Lower lobe of right lung (tissue), 2 donors: ENCODE results near the gene C2CD4C. TPM values are rescaled to one million over a fixed set of nuclear protein-coding genes. Genes with fewer than 3 reads are reported as not detected.
"Not testable (repeated sequence)": the region's sequence is repeated elsewhere in the genome, so short reads cannot be mapped to it uniquely, and the experiment has no call there.

Experiments used
- ATAC-seq, 2 donors: fragments of 200-7000 bp; cut with Tn5 transposase; one replicate each; pipeline ENCODE4 v1.9.1; 2020 to 2022; ENCODE audit warnings: mild to moderate bottlenecking in 2 of 2, moderate library complexity in 2 of 2
- DNase-seq: peaks from one replicate; pipeline ENCODE4 v3.0.0-alpha.2; 2020
- H3K27ac ChIP-seq: fragments of 200-600 bp; one replicate; pipeline ENCODE4 v1.8.0; 2022
- H3K27me3 ChIP-seq: fragments of 200-600 bp; one replicate; pipeline ENCODE4 v1.8.0; 2022; ENCODE audit warnings: low read depth
- H3K36me3 ChIP-seq: fragments of 200-600 bp; one replicate; pipeline ENCODE4 v1.8.0; 2022; ENCODE audit warnings: mild to moderate bottlenecking
- H3K4me1 ChIP-seq: fragments of 200-600 bp; one replicate; pipeline ENCODE4 v1.8.0; 2022
- H3K4me3 ChIP-seq: fragments of 200-600 bp; one replicate; pipeline ENCODE4 v1.8.0; 2022; ENCODE audit warnings: mild to moderate bottlenecking
- H3K9me3 ChIP-seq: fragments of 200-600 bp; one replicate; pipeline ENCODE4 v1.8.0; 2022
- intact Hi-C: fragments of 100-400 bp; cut with DNase I; formaldehyde crosslinking; loops from one replicate; pipeline ENCODE4 v1.11.0; 2022
- total RNA-seq: library from RNA; stranded (reverse); fragmentation: NEBNext Ultra II Directional; extraction: Animal tissue kit (Norgen Biotek cat#: 25700); gene quantifications from one replicate; pipeline ENCODE4 v1.2.1, GENCODE V29; 2021
- TF ChIP-seq, protein P1 (sequence below): fragments of 200-600 bp; IDR thresholded peaks from one replicate; pipeline ENCODE4 v1.8.0; 2022; ENCODE audit warnings: antibody characterized with exemption, mild to moderate bottlenecking
- donor health status: DM: no; HTN: yes; CAD: no; lungs with severe emphysema.

C2CD4C gene
- total RNA-seq, 1 donor from 2014 or later, result 2.2 TPM

DNA sequence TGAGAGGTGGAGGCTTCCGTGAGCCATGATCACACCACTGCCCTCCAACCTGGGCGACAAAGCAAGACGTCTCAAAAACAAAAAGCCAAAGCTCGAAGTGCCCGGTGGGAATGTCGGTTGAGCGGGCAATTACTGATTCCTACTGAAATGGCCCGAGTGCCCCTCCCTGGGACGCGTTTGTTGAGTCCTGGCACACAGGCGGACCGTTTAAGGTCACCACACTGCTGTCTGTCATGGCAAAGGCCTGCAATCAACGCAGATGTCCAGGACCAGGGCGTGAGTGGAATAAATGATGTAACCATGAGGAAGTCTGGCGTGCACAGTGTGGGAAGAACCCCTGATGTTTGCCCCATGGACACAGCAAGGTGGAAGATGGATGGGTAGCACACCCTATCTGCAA, 19.2 kb upstream of the C2CD4C start:
- no peak for DNase-seq

DNA sequence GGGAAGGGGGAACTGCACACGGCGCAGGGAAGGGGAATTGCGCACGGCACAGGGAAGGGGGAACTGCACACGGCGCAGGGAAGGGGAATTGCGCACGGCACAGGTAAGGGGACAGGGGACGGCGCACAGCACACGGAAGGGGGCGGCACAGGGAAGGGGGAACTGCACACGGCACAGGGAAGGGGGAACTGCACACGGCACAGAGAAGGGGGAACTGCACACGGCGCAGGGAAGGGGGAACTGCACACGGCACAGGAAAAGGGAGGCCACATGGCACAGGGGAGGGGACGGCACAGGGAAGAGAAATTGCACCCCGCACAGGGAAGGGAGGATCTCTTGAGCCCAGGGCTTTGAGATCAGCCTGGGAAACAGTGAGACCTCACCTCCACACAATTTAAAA, 18.7 kb upstream of the C2CD4C start:
- not testable (repeated sequence) for ATAC-seq, H3K27me3 ChIP-seq, H3K4me1 ChIP-seq

More for the DNA sequence above, 19.2 kb upstream of the C2CD4C start:
- no peak overlapping the region for H3K4me3 ChIP-seq
- H3K4me1 ChIP-seq, result no peaks in the 10 kb centered on the region
- no peaks in the 10 kb centered on the region for H3K27me3 ChIP-seq
- no peaks in the 10 kb centered on the region for H3K9me3 ChIP-seq
- H3K36me3 ChIP-seq, result peaks cover 8% of the 10 kb centered on the region
- TF ChIP-seq, protein P1, sequence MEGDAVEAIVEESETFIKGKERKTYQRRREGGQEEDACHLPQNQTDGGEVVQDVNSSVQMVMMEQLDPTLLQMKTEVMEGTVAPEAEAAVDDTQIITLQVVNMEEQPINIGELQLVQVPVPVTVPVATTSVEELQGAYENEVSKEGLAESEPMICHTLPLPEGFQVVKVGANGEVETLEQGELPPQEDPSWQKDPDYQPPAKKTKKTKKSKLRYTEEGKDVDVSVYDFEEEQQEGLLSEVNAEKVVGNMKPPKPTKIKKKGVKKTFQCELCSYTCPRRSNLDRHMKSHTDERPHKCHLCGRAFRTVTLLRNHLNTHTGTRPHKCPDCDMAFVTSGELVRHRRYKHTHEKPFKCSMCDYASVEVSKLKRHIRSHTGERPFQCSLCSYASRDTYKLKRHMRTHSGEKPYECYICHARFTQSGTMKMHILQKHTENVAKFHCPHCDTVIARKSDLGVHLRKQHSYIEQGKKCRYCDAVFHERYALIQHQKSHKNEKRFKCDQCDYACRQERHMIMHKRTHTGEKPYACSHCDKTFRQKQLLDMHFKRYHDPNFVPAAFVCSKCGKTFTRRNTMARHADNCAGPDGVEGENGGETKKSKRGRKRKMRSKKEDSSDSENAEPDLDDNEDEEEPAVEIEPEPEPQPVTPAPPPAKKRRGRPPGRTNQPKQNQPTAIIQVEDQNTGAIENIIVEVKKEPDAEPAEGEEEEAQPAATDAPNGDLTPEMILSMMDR, result no peak
- H3K27ac ChIP-seq, result no peak overlapping the region
- no peak for ATAC-seq
- intact Hi-C loops, result no loop called here

GRCh38 chr19:426725-427445, 17.9 kb upstream of the C2CD4C start:
- H3K27me3 ChIP-seq, result no peaks in the 10 kb centered on the region
- ATAC-seq (no peak), DNase-seq (no peak)
- no peaks in the 10 kb centered on the region for H3K9me3 ChIP-seq
- no peak overlapping the region for H3K4me3 ChIP-seq
- TF ChIP-seq, protein P1, result no peak
- intact Hi-C loops, result no loop called here
- H3K4me1 ChIP-seq, result no peaks in the 10 kb centered on the region
- peaks cover 8% of the 10 kb centered on the region for H3K36me3 ChIP-seq
- no peak overlapping the region for H3K27ac ChIP-seq

More for the DNA sequence above, 18.7 kb upstream of the C2CD4C start:
- DNase-seq, intact Hi-C loops, H3K36me3 ChIP-seq, H3K4me3 ChIP-seq, H3K9me3 ChIP-seq, H3K27ac ChIP-seq: not testable (repeated sequence)

DNA sequence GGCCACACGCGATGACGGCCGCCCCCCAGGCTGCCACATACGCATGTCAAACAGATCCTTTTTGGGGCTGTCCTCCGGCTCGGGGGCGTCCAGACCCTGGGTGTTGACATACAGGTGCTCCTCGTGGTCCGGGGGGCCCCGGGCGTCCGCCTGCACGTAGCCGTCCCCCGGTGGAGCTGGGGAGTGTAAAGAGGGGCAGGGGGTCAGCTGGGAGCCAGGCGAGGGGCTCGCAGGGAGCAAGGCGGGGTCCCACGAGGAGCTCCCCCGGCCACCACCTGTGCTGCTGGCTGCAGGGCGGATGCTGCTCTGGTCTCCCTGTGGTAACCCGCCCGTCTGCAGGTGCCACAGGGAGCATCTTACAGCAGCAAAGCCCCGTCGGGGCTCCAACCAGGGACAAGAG, 16.1 kb upstream of the C2CD4C start:
- Histone ChIP-seq H3K9me3 (no peaks in the 10 kb centered on the region), H3K4me1 (peaks cover 3% of the 10 kb centered on the region), H3K4me3 (no peak overlapping the region), H3K27ac (no peak overlapping the region), H3K36me3 (no peaks in the 10 kb centered on the region), H3K27me3 (no peaks in the 10 kb centered on the region)
- intact Hi-C loops, result no loop called here
- no peak for DNase-seq
- TF ChIP-seq, protein P1, result no peak
- ATAC-seq, result no peak

- H3K4me3 ChIP-seq, result no peak overlapping the region
- no peaks in the 10 kb centered on the region for H3K9me3 ChIP-seq
- H3K27ac ChIP-seq, result no peak overlapping the region
- DNase-seq (no peak), ATAC-seq (peak in 1 of 2 donors; percentile 18)
- intact Hi-C loops, result no loop called here
- peaks cover 8% of the 10 kb centered on the region for H3K4me1 ChIP-seq
- no peaks in the 10 kb centered on the region for H3K36me3 ChIP-seq
- TF ChIP-seq, protein P1, result no peak
- no peaks in the 10 kb centered on the region for H3K27me3 ChIP-seq
Measured at GRCh38 chr19:424546-424945, 15.6 kb upstream of the C2CD4C start.

DNA sequence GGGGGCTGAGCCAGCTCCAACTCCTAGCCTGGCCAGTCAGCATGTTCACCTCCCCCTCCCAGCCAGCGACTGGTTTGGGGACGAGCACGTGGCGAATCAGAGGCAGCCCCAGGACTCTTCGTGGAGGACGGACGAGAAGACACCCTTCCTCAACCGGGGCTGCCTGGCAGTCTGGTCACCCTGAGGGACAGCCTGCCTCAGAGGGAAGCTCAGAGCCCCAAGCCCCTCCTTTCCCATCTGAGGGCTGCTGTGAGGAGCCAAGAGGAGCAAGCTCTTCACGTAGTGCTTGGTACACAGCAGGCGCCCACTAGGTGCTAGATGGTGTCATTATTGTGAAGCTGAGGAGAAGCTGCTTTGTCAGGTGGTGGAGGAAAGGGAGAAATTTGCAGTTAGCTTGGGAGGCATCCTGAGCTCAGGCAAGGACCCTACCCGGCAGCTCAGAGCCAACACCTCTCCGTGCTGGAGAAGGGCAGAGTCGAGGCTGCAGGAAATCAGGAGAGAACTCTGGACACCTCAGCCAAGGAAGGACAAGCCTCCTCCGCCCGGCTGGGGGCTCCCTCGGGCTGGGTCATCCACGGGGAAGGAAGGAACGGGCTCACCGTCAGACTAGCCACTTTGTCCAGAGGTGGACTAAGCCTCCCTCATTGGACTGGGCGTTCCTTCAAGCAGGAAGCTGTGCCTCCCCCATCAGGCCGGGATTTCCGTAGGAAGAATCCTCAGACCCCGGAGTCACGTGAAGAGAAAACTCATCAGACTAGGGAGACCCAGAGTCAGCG, 14.9 kb upstream of the C2CD4C start:
- Histone ChIP-seq H3K27me3 (no peaks in the 10 kb centered on the region), H3K4me1 (peaks cover 8% of the 10 kb centered on the region), H3K4me3 (no peak overlapping the region), H3K27ac (no peak overlapping the region), H3K9me3 (no peaks in the 10 kb centered on the region), H3K36me3 (no peaks in the 10 kb centered on the region)
- ATAC-seq (no peak), DNase-seq (no peak)
- intact Hi-C loops, result no loop called here
- TF ChIP-seq, protein P1, result no peak

- H3K9me3 ChIP-seq, ATAC-seq, H3K4me1 ChIP-seq, H3K27me3 ChIP-seq, H3K27ac ChIP-seq, H3K36me3 ChIP-seq, intact Hi-C loops, H3K4me3 ChIP-seq, DNase-seq: not testable (repeated sequence)
Measured at GRCh38 chr19:422917-423226, 13.9 kb upstream of the C2CD4C start.
